Smooth muscle cell of the brain vasculature (primary cell): ENCODE results near the gene KCNA10.

Experiments
- DNase-seq: peaks from one replicate; pipeline ENCODE4 v3.0.0-alpha.2; 2012; ENCODE audit warnings: low read depth, low spot score

KCNA10 gene

DNA sequence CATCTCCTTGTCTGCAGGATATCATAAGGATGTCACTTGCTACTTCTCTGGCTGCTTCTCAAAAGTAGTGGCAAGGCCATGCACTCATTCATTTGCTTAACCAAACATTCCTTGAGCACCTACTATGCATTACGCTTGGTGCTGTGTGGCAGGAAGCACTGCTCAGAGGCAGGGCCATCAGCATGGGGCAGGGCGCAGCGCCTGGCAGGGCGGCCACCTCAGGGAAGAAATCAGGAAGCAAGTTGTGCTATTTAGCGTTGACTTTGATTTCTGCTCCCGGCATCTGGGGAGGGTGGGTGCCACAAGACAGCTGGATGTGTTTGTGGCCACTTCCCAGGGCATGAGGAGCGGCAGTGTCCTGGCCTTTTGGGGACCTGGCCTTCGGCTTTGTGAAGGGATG lies 40.1 kb downstream of the KCNA10 start:
- no peak for DNase-seq

DNA sequence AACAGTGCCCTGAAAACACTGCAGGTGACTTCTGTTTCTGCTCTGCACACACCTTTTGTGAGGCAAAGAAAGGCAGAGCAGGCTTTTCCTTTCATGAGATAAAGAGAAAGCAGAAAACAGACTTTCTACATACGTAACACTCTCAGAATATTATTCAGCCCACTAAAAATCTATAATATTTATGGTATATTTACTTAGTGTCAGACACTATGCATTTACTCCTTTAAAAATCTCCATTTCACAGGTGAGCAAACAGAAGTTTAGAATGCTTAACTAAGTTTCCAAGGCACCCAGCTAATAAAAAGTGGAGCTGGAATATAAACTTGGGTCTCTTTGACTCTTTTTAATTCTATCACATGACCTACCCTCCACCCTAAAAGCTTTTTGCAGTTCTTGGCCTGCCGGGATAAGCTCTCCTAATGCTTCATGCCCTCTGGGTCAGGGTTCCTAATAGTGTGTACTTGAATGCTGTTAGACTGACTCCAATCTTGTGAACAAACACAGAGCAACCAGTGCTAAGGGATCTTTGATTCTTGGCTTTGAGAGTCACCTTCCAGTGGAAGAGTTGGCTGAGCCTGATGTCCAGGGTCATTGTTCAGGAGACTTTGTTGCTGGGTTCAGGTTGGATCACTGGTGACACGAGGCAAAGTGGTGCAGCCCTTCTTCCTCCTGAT lies 40.9 kb downstream of the KCNA10 start:
- no peak for DNase-seq

DNA sequence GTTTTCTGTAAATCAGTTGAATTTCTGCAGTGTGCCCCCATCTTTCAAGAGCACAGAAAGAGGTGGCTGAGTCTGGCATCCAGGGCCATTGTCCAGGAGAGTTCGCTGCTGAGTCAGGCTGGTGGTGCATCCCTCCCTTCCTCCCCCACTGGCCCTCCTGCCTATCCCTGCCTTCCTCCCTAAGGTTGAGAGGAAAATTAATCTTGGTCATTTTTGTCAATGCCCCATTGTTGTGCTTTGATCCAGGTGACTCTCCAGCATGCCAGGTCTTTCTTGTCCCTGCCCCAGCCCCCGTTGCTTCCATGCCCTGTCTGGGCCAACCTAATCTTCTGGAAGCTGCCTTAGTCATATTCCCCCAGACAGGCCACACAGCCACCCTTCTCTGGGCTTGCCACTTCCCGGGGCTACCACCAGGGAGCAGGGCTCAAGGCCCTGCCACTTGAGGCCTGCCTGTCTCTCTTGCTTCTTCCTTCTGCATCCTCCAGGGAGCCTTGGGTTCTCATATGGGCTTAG lies 41.5 kb downstream of the KCNA10 start:
- DNase-seq: no peak

DNA sequence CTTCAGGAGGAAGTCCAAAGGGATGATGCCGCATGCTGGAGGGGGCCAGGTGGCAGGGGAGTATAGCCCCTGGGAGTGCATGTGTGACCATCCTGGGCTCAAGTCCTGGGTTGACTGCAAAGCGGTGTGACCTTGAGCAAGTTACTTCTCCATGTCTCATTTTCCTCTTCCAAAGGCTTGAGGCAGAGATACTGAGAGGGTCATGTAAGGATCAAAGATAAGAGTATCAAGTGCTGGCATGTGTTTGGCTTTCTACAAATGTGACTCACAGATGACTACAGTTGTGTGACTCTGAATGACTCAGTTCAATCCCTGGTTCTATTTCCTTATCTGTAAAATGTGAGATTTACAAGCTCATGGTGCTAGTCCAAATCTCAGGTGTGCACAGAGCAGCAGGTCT lies 41.9 kb downstream of the KCNA10 start:
- no peak for DNase-seq

DNA sequence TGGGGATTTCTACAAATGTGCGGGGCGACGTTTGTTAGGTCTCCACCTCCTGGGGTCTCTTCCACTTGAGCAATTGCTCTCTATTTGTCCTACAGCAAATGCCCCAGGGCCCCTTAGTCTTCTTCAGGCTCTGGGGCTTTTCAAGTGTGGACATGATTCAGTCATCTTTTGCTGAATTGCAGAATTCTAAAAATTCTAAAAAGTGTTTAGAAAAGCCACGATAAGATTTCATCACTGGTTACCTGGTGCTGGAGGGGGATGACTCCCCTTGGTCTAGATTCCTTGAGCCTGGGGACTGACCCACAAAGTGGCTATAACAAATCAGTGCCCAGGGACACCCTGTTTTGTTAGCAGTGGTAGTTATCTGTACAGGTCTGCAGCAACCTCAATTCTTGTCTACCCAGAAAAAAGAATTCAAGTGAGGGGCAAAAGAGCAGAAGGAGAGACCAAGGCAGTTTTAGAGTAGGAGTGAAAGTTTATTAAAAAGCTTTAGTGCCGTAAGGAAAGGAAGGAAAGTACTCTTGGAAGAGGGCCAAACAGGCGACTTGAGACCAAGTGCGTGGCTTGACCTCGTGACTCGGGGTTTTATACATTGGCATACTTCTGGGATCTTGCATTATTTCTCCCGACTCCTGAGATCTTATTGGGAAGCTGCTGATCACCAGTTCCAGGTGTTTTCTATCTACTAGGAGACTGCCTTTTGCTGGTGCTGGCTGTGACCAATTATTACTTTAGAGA lies 42.8 kb downstream of the KCNA10 start:
- no peak for DNase-seq

DNA sequence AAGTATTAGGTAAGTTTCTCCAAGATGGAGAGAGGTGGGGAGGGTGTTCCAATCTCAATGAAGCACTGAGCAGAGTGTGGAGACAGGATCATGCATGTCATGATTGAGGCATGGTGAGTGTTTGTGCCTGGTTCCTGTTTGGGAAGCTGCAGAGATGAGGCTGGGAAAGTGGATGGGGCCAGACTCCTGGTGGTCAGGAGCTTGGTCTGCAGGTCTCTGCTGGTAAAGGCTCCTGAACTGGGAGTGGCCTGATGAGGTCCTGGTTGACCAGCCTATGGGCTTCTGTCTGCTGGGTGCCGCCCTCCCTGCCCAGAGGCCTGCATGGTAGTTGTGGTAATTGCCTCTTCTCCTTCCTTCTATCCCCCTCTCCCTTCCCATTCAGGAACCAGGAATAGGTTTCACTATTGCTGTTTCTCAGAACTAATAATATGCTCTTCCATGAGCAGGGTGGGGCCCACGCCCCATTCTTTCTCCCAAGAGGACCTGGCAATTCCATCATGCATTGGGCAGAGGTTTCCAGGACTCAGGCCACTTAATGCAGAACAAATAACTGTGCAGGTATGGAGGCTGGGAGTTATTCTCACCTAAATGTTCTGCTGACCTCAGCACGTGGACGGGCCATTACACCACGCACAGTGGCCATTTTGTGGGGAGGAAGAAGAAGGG lies 43.5 kb downstream of the KCNA10 start:
- no peak for DNase-seq

DNA sequence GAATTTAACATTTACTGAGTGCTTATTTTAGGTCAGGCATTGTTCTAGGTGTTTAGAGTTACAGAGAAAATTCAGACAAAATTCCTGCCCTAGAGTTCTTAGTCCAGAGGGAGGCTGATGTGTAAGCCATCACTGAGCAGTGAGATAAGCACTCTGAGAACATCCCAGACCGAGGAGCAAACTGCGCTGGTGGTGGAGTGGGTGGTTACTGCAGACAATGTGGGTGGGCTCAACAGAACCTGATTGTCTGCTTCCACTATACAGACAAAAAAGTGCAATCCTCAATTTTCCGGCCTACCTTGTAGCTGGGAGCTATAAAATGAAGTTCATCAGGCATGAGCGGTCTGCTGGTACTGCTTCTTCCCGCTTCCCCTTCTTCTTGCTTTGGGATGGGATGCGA lies 44.5 kb downstream of the KCNA10 start:
- no peak for DNase-seq

DNA sequence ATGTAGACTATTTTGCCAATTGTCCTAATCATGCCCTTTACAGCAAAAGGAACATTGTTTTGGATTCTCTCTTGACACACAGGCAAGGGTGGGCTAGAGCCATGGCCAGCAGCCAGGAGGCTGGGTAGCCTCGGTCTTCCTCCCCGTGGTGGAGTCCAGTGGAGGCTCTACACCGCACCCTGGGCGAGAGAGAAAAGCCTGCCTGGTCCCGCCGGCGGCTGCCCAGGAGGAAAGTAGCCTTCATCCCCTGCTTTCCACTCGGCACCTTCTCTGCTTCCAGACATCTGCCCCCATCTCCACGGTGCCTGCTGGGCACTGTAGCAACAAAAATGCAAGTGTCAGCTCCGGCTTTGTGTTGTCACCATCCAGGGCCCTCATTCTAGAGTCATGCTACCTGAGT lies 46.4 kb downstream of the KCNA10 start:
- DNase-seq: no peak

DNA sequence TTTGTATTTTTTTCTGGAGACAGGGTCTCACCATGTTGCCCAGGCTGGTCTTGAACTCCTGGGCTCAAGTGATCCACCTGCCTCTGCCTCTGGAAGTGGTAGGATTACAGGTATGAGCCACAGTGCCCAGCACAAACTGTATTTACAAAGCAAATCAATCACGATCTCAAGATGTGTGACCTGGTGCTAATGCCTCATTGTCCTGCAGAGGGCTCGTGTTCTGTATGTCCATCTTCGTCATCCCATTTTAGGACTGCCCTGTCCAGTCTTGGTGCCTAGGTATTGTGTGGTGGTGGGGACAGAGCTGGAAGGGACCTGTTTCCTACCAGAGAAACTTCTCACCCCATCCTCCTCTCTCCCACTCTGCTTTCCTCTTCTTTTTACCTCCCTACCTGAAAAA lies 47.8 kb downstream of the KCNA10 start:
- DNase-seq: no peak
